Caco-2 (cell line): ENCODE results near the gene VPS45. TPM values are rescaled to one million over a fixed set of nuclear protein-coding genes. Genes with fewer than 3 reads are reported as not detected.

Experiments used
- BruUV-seq: library from RNA; stranded (reverse); fragments of 400-500 nt; replicated peaks from 2 replicates; lab custom pipeline; 2021; lab: Mats Ljungman, UMichigan
- CTCF ChIA-PET: fragments of 300-600 bp; sonication (Branson Sonifier 250); formaldehyde crosslinking; loops from one replicate; lab custom pipeline; 2022; ENCODE audit warnings: antibody characterized with exemption; lab: Charles Lee
- POLR2A ChIA-PET: fragments of 300-600 bp; sonication (Branson Sonifier 250); formaldehyde crosslinking; loops from one replicate; lab custom pipeline; 2022; ENCODE audit warnings: antibody characterized with exemption; lab: Charles Lee
- DNase-seq, 2 experiments: peaks; one replicate each; pipeline versions ENCODE4 v3.0.0 to v3.0.0-alpha.2; 2020 to 2022
- H3K27me3 ChIP-seq: replicated peaks from 2 replicates; pipeline ENCODE4 v1.6.0; 2011; ENCODE audit warnings: low read length; ENCODE audit not compliant: control insufficient read depth, insufficient read depth
- H3K36me3 ChIP-seq: 2 replicates; pipeline ENCODE4 v1.5.1; 2011; ENCODE audit warnings: low read length; ENCODE audit not compliant: control insufficient read depth, insufficient read depth
- H3K4me1 ChIP-seq: fragments of 250-450 bp; sonication (Bioruptor Pico); 2 replicates; pipeline ENCODE4 v1.5.1; 2020; ENCODE audit warnings: mild to moderate bottlenecking
- H3K4me3 ChIP-seq: 2 replicates; pipeline ENCODE4 v1.5.1; 2011; ENCODE audit warnings: low read depth, mild to moderate bottlenecking, control low read depth, low read length
- H3K9me3 ChIP-seq: fragments of 250-450 bp; sonication (Bioruptor Pico); 2 replicates; pipeline ENCODE4 v1.5.1; 2020; ENCODE audit warnings: mild to moderate bottlenecking, moderate library complexity
- H3K27ac Mint-ChIP-seq: one replicate; pipeline ENCODE4 v1.8.0; 2022; ENCODE audit warnings: mixed read lengths; ENCODE audit not compliant: unreplicated experiment
- H3K27me3 Mint-ChIP-seq: one replicate; pipeline ENCODE4 v1.8.0; 2022; ENCODE audit warnings: mixed read lengths; ENCODE audit not compliant: insufficient read depth, unreplicated experiment
- H3K36me3 Mint-ChIP-seq: one replicate; pipeline ENCODE4 v1.8.0; 2022; ENCODE audit warnings: mild to moderate bottlenecking, mixed read lengths; ENCODE audit not compliant: insufficient read depth, unreplicated experiment
- H3K4me1 Mint-ChIP-seq: one replicate; pipeline ENCODE4 v1.8.0; 2022; ENCODE audit warnings: low read depth, mixed read lengths; ENCODE audit not compliant: unreplicated experiment
- H3K4me3 Mint-ChIP-seq: one replicate; pipeline ENCODE4 v1.8.0; 2022; ENCODE audit warnings: mild to moderate bottlenecking, moderate library complexity, mixed read lengths; ENCODE audit not compliant: unreplicated experiment
- H3K9me3 Mint-ChIP-seq: one replicate; pipeline ENCODE4 v1.8.0; 2022; ENCODE audit warnings: mixed read lengths; ENCODE audit not compliant: unreplicated experiment
- intact Hi-C: fragments of 100-400 bp; cut with micrococcal nuclease; formaldehyde crosslinking; loops from one replicate; pipeline ENCODE4 v1.10.0; 2022; ENCODE audit not compliant: unreplicated experiment
- total RNA-seq: library from RNA; stranded (reverse); gene quantifications from 2 replicates; pipeline ENCODE4 v1.2.3, GENCODE V29; 2022
- TF ChIP-seq, protein P1 (sequence below), 2 experiments: fragments of 200-600 bp in 1 of 2; IDR thresholded peaks; 1 replicate in 1 of 2; 2 replicates in 1 of 2; pipeline versions ENCODE4 v1.5.1 to v1.8.0; 2011 to 2022; ENCODE audit warnings: antibody characterized with exemption in 1 of 2, control low read depth in 1 of 2, inconsistent platforms in 1 of 2, low read depth in 1 of 2, low read length in 1 of 2, mild to moderate bottlenecking in 1 of 2, moderate library complexity in 1 of 2; ENCODE audit not compliant: insufficient read depth in 1 of 2, severe bottlenecking in 1 of 2, unreplicated experiment in 1 of 2

The VPS45 gene
- total RNA-seq, 1 experiment from 2014 or later: 19.8 TPM

DNA sequence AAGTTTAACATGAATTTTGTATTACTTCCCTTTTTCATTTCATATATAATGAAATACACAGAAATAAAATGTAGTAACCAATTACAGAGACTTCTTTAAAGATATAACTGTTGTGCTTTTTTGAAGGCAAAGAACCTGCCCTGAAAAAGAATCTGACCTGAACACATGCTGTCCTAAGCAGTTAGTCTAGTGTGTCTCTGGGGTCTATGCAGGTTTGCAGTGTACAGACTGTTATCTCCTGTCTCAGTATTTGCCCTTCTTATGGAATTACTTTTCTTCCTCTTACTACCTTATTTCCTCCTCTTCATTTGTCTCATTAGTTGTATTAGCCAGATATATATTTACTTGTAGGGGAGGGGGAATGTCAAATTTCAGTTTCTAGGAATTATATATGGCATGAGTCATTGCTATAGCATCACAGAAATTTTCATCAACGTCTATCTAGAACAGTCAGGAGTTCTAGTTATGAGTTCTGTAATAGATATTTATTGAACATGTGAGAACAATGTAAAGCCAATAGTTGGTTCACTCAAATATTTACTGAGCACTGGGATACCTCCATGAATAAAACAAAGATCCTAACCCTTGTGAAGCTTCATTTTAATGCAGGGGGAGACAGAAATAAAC is 53.8 kb downstream of the VPS45 start:
- no peak for DNase-seq
- no peaks in the 10 kb centered on the region for H3K9me3 ChIP-seq
- Mint-ChIP-seq H3K27me3 (no peaks in the 10 kb centered on the region), H3K27ac (no peak overlapping the region), H3K4me3 (no peak overlapping the region), H3K36me3 (no peaks in the 10 kb centered on the region), H3K9me3 (no peaks in the 10 kb centered on the region), H3K4me1 (no peaks in the 10 kb centered on the region)
- no peak overlapping the region for H3K4me3 ChIP-seq
- TF ChIP-seq, protein P1, sequence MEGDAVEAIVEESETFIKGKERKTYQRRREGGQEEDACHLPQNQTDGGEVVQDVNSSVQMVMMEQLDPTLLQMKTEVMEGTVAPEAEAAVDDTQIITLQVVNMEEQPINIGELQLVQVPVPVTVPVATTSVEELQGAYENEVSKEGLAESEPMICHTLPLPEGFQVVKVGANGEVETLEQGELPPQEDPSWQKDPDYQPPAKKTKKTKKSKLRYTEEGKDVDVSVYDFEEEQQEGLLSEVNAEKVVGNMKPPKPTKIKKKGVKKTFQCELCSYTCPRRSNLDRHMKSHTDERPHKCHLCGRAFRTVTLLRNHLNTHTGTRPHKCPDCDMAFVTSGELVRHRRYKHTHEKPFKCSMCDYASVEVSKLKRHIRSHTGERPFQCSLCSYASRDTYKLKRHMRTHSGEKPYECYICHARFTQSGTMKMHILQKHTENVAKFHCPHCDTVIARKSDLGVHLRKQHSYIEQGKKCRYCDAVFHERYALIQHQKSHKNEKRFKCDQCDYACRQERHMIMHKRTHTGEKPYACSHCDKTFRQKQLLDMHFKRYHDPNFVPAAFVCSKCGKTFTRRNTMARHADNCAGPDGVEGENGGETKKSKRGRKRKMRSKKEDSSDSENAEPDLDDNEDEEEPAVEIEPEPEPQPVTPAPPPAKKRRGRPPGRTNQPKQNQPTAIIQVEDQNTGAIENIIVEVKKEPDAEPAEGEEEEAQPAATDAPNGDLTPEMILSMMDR (IDR thresholded peaks at IDR 0.05; ENCODE audit: insufficient read depth in 1 of 2, low read depth in 1 of 2, low read length in 1 of 2, severe bottlenecking in 1 of 2, unreplicated experiment in 1 of 2): no peak
- intact Hi-C loops: no loop called here
- H3K36me3 ChIP-seq: no peaks in the 10 kb centered on the region
- H3K27me3 ChIP-seq: no peaks in the 10 kb centered on the region
- ChIA-PET CTCF (no interaction called here), POLR2A (no interaction called here)
- no TSS peak for BruUV-seq
- no peaks in the 10 kb centered on the region for H3K4me1 ChIP-seq

DNA sequence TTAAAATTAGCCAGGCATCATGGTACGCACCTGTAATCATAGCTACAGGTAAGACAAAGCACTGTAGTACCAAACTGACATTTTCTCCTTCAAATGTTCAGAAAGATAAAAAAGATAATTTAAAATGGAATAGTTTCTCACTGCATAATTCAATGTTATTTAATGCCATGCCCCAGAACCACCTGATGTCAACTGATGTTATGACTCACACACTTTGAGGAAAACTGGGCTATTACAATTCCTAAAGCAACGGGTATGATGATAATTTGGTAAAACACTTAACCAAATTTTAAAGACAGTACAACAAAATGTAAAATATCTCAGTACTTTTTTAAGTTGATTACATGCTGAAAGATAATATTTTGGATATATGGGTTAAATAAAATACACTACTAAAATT is 59.2 kb downstream of the VPS45 start:
- H3K9me3 ChIP-seq: no peaks in the 10 kb centered on the region
- H3K27me3 Mint-ChIP-seq: no peaks in the 10 kb centered on the region
- no peak overlapping the region for H3K4me3 ChIP-seq
- BruUV-seq: no TSS peak
- intact Hi-C loops: no loop called here
- no peaks in the 10 kb centered on the region for H3K36me3 ChIP-seq
- no peaks in the 10 kb centered on the region for H3K36me3 Mint-ChIP-seq
- ChIA-PET CTCF (no interaction called here), POLR2A (no interaction called here)
- H3K27me3 ChIP-seq: no peaks in the 10 kb centered on the region
- H3K4me1 ChIP-seq: no peaks in the 10 kb centered on the region
- no peak overlapping the region for H3K4me3 Mint-ChIP-seq
- H3K9me3 Mint-ChIP-seq: no peaks in the 10 kb centered on the region
- no peak for DNase-seq
- TF ChIP-seq, protein P1 (IDR thresholded peaks at IDR 0.05; ENCODE audit: insufficient read depth in 1 of 2, low read depth in 1 of 2, low read length in 1 of 2, severe bottlenecking in 1 of 2, unreplicated experiment in 1 of 2): no peak
- no peaks in the 10 kb centered on the region for H3K4me1 Mint-ChIP-seq
- no peak overlapping the region for H3K27ac Mint-ChIP-seq

DNA sequence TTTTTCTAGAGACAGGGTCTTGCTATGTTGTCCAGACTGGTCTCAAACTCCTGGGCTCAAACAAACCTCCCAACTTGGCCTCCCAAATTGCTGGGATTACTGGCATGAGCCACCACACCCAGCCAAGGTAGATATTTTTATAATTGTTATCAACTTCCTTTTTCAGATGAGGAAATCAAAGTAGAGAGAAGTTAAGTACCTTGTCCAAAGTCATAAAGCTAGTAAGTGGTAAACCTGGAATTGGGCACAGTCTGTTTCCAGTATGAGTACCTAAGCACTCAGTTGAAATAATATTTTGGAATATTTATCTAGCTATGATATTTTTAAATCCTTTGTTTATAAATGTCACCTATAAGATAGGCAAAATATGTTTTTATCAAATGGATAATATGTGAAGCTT is 59.9 kb downstream of the VPS45 start:
- intact Hi-C loops: no loop called here
- Mint-ChIP-seq H3K4me3 (no peak overlapping the region), H3K36me3 (no peaks in the 10 kb centered on the region), H3K4me1 (no peaks in the 10 kb centered on the region), H3K27ac (no peak overlapping the region), H3K9me3 (no peaks in the 10 kb centered on the region), H3K27me3 (no peaks in the 10 kb centered on the region)
- Histone ChIP-seq H3K9me3 (no peaks in the 10 kb centered on the region), H3K36me3 (no peaks in the 10 kb centered on the region), H3K4me3 (no peak overlapping the region), H3K27me3 (no peaks in the 10 kb centered on the region), H3K4me1 (no peaks in the 10 kb centered on the region)
- DNase-seq: no peak
- BruUV-seq: no TSS peak
- TF ChIP-seq, protein P1 (IDR thresholded peaks at IDR 0.05; ENCODE audit: insufficient read depth in 1 of 2, low read depth in 1 of 2, low read length in 1 of 2, severe bottlenecking in 1 of 2, unreplicated experiment in 1 of 2): no peak
- ChIA-PET POLR2A (no interaction called here), CTCF (interaction anchor here (1.1 kb wide), 1 partner anchor 60 kb away, joined by 3 read pairs; no protein-coding TSS in a partner anchor)
